HEK293T (cell line): ENCODE data around the gene F2R.
"Not testable (repeated sequence)": the region's sequence is repeated elsewhere in the genome, so short reads cannot be mapped to it uniquely, and the experiment has no call there.

Source experiments
- CTCF ChIA-PET: fragments of 350-600 bp; formaldehyde crosslinking; extraction: SDS; loops from one replicate; lab custom pipeline; 2021; ENCODE audit warnings: antibody characterized with exemption, inconsistent platforms; lab: Yijun Ruan, JAX
- POLR2A ChIA-PET: fragments of 350-600 bp; formaldehyde crosslinking; extraction: SDS; loops from one replicate; lab custom pipeline; 2020; ENCODE audit warnings: antibody characterized with exemption, inconsistent platforms; lab: Yijun Ruan, JAX
- DNase-seq: peaks from one replicate; pipeline ENCODE4 v3.0.0; 2012; ENCODE audit warnings: mixed read lengths; ENCODE audit errors: extremely low spot score
- ARNT ChIP-seq: fragments of 450-650 bp; IDR thresholded peaks from 2 replicates; pipeline ENCODE4 v1.6.1; 2017; ENCODE audit warnings: mild to moderate bottlenecking
- BHLHE40 ChIP-seq: fragments of 450-650 bp; IDR thresholded peaks from 2 replicates; pipeline ENCODE4 v1.6.1; 2016; ENCODE audit warnings: mild to moderate bottlenecking, moderate library complexity, borderline replicate concordance
- CTBP1 ChIP-seq: fragments of 450-650 bp; IDR thresholded peaks from 2 replicates; pipeline ENCODE4 v1.6.1; 2016; ENCODE audit warnings: borderline replicate concordance
- ELF4 ChIP-seq: fragments of 450-650 bp; IDR thresholded peaks from 2 replicates; pipeline ENCODE4 v1.6.1; 2017; ENCODE audit warnings: antibody characterized with exemption
- FOXA1 ChIP-seq: fragments of 450-650 bp; IDR thresholded peaks from 2 replicates; pipeline ENCODE4 v1.6.1; 2016; ENCODE audit warnings: mild to moderate bottlenecking
- FOXK2 ChIP-seq: fragments of 450-650 bp; IDR thresholded peaks from 2 replicates; pipeline ENCODE4 v1.6.1; 2016; ENCODE audit warnings: mild to moderate bottlenecking
- FOXM1 ChIP-seq: fragments of 450-650 bp; IDR thresholded peaks from 2 replicates; pipeline ENCODE4 v1.6.1; 2017; ENCODE audit warnings: mild to moderate bottlenecking, borderline replicate concordance
- HDGF ChIP-seq: fragments of 450-650 bp; IDR thresholded peaks from 2 replicates; pipeline ENCODE4 v1.6.1; 2017; ENCODE audit warnings: antibody characterized with exemption, borderline replicate concordance
- L3MBTL2 ChIP-seq: fragments of 450-650 bp; conservative IDR thresholded peaks from 2 replicates; pipeline ENCODE4 v1.6.1; 2016; ENCODE audit warnings: mild to moderate bottlenecking
- LEF1 ChIP-seq: fragments of 450-650 bp; IDR thresholded peaks from 2 replicates; pipeline ENCODE4 v1.6.1; 2017; ENCODE audit warnings: mild to moderate bottlenecking, borderline replicate concordance
- NFRKB ChIP-seq: fragments of 450-650 bp; IDR thresholded peaks from 2 replicates; pipeline ENCODE4 v1.6.1; 2016; ENCODE audit warnings: mild to moderate bottlenecking, moderate library complexity
- SP1 ChIP-seq: fragments of 450-650 bp; IDR thresholded peaks from 2 replicates; pipeline ENCODE4 v1.6.1; 2017
- SUZ12 ChIP-seq: fragments of 450-650 bp; IDR thresholded peaks from 2 replicates; pipeline ENCODE4 v1.6.1; 2016; ENCODE audit warnings: mild to moderate bottlenecking
- TARDBP ChIP-seq: fragments of 450-650 bp; IDR thresholded peaks from 2 replicates; pipeline ENCODE4 v1.6.1; 2016
- ZNF384 ChIP-seq: fragments of 450-650 bp; IDR thresholded peaks from 2 replicates; pipeline ENCODE4 v1.6.1; 2016
- TF ChIP-seq, protein P1 (sequence below): fragments of 450-650 bp; IDR thresholded peaks from 2 replicates; pipeline ENCODE4 v1.6.1; 2016

F2R gene

DNA sequence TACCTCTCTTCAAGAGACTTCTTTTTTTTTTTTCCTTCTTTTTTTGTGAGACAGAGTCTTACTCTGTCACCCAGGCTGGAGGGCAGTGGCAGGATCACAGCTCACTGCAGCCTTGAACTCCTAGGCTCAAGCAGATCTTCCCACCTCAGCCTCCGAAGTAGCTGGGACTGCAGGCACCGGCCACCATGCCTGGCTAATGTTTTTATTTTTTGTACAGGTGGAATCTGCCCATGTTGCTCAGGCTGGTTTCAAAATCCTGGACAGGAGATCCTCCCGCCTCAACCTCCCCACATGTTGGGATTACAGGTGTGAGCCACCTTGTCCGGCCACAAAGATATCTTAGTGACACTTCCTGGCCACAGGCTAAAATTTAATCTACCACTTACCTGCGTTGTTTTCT is 60.0 kb downstream of the F2R start:
- DNase-seq: no peak
- TF ChIP-seq L3MBTL2: no peak
- TF ChIP-seq CTBP1: no peak
- TF ChIP-seq FOXA1: no peak
- no peak for TF ChIP-seq ZNF384
- TF ChIP-seq ELF4: no peak
- no peak for TF ChIP-seq BHLHE40
- no peak for TF ChIP-seq FOXK2
- TF ChIP-seq SP1: no peak
- TF ChIP-seq TARDBP: no peak
- no peak for TF ChIP-seq FOXM1
- POLR2A ChIA-PET: no interaction called here
- CTCF ChIA-PET: interaction anchor here (0.6 to 1.6 kb wide), 2 partner anchors 12 to 74 kb away, joined by 3 to 6 read pairs; partner anchors contain the start of gene S100Z

DNA sequence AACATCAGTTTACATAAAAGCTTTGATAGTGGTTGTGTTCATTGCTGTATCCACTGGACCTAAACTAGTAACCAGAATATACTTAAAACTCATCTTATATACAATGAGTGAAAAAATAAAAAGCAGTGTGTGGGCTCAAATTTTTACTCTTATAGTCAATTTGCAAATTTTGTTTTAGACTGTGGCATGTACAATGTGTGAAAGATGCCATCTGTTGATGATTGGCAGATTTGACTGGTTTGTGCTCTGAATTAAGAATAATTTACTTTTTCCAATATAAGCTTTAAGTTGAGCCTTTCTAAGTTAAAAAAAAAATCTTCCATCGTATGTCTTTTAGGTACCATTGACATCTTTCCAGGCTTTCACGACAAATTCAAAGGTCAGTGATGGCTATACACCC is 60.5 kb downstream of the F2R start:
- no peak for TF ChIP-seq SUZ12
- POLR2A ChIA-PET: no interaction called here
- CTCF ChIA-PET: interaction anchor here (0.6 kb wide), 1 partner anchor 42 kb away, joined by 5 read pairs; the partner anchor contains the start of gene F2RL1
- DNase-seq: no peak

GRCh38 chr5:76780616-76781015 is 64.7 kb downstream of the F2R start:
- POLR2A ChIA-PET, DNase-seq, CTCF ChIA-PET: not testable (repeated sequence)

DNA sequence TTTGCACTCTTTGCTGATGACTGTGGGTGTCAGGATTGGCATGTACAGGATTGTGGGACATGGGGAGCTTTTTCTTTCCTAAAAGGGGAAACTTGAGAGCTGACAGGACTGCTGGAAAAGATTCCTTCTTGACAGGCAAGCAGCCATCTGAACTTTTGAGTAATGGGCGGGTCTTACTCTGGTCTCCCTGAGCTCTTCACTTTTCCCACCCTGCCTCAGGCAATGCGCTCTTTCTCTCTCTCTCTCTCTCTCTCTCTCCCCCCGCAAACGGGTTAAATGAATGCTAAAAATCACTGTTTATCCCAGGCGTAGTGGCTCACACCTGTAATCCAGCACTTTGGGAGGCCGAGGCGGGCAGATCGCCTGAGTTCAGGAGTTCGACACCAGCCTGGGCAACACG is 65.8 kb downstream of the F2R start:
- CTCF ChIA-PET: interaction anchor here (0.7 kb wide), 1 partner anchor 26 kb away, joined by 3 read pairs; no protein-coding TSS in a partner anchor

DNA sequence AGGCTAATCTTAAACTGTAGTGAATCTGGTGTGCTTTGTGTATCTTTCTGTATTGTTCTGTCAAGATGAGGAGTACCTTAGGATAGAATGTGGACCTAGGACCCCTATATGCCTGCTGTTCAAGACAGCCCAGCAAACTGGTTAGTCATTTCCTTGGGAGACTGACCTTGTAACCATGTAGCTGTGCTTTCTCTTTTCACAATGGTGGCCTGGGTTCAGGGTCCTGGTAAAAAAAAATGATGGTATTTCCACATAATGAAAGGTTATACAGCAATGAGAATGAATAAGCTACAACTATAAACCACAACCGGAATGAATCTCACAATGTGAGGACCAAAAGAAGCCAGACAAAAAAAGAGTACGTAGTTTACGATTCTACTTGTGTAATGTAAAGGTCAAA is 66.5 kb downstream of the F2R start:
- ChIA-PET POLR2A (no interaction called here), CTCF (interaction anchor here (0.7 to 1.0 kb wide), 3 partner anchors 8 to 35 kb away, joined by 3 to 5 read pairs (median 3); no protein-coding TSS in a partner anchor)
- DNase-seq: no peak
- TF ChIP-seq ARNT: no peak
- TF ChIP-seq FOXK2: no peak
- TF ChIP-seq BHLHE40: no peak
- TF ChIP-seq FOXM1: no peak
- TF ChIP-seq L3MBTL2: no peak
- no peak for TF ChIP-seq SP1
- TF ChIP-seq LEF1: no peak
- TF ChIP-seq SUZ12: no peak
- TF ChIP-seq TARDBP: no peak
- TF ChIP-seq CTBP1: no peak
- TF ChIP-seq ELF4: no peak
- no peak for TF ChIP-seq FOXA1
- TF ChIP-seq HDGF: no peak

More for the DNA sequence above, 65.8 kb downstream of the F2R start:
- POLR2A ChIA-PET: no interaction called here
- TF ChIP-seq SUZ12: no peak
- TF ChIP-seq NFRKB: no peak
- TF ChIP-seq LEF1: no peak
- TF ChIP-seq FOXA1: no peak
- TF ChIP-seq SP1: no peak
- TF ChIP-seq TARDBP: no peak
- no peak for TF ChIP-seq FOXM1
- TF ChIP-seq, protein P1, sequence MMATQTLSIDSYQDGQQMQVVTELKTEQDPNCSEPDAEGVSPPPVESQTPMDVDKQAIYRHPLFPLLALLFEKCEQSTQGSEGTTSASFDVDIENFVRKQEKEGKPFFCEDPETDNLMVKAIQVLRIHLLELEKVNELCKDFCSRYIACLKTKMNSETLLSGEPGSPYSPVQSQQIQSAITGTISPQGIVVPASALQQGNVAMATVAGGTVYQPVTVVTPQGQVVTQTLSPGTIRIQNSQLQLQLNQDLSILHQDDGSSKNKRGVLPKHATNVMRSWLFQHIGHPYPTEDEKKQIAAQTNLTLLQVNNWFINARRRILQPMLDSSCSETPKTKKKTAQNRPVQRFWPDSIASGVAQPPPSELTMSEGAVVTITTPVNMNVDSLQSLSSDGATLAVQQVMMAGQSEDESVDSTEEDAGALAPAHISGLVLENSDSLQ: no peak
- TF ChIP-seq L3MBTL2: no peak
- no peak for TF ChIP-seq HDGF
- TF ChIP-seq BHLHE40: no peak
- TF ChIP-seq ELF4: no peak
- TF ChIP-seq FOXK2: no peak
- TF ChIP-seq ARNT: no peak
- no peak for TF ChIP-seq ZNF384
- TF ChIP-seq CTBP1: no peak
- no peak for DNase-seq
